WERI-Rb-1 (cell line): ENCODE measurements around the gene CLMP.
A peak's percentile ranks its signal among the peaks of the same experiment; 100 is the strongest.

Experiments
- DNase-seq: peaks from one replicate; pipeline ENCODE4 v3.0.0-alpha.2; 2020
- H3K27ac ChIP-seq: fragments of 250-450 bp; sonication (Bioruptor Pico); 2 replicates; pipeline ENCODE4 v1.5.1; 2020; ENCODE audit warnings: mild to moderate bottlenecking, moderate library complexity
- H3K27me3 ChIP-seq: fragments of 250-450 bp; sonication (Bioruptor Pico); 2 replicates; pipeline ENCODE4 v1.5.1; 2021; ENCODE audit warnings: mild to moderate bottlenecking, low read depth, moderate library complexity; ENCODE audit not compliant: insufficient read depth, severe bottlenecking
- H3K36me3 ChIP-seq: fragments of 250-450 bp; sonication (Bioruptor Pico); 2 replicates; pipeline ENCODE4 v1.5.1; 2020; ENCODE audit warnings: mild to moderate bottlenecking, moderate library complexity
- H3K4me3 ChIP-seq: 2 replicates; pipeline ENCODE4 v1.5.1; 2011; ENCODE audit warnings: low read depth, mild to moderate bottlenecking, control low read depth, low read length
- H3K9me3 ChIP-seq: fragments of 250-450 bp; sonication (Bioruptor Pico); 2 replicates; pipeline ENCODE4 v1.5.1; 2021; ENCODE audit warnings: mild to moderate bottlenecking, moderate library complexity; ENCODE audit not compliant: severe bottlenecking
- CTCF ChIP-seq: IDR thresholded peaks from 2 replicates; pipeline ENCODE4 v1.5.1; 2011; ENCODE audit warnings: low read depth, mild to moderate bottlenecking, control low read depth, inconsistent platforms, low read length

CLMP gene

GRCh38 chr11:123231256-123231655 lies 36.2 kb upstream of the CLMP start:
- no peak for TF ChIP-seq CTCF
- H3K4me3 ChIP-seq, result no peak overlapping the region

DNA sequence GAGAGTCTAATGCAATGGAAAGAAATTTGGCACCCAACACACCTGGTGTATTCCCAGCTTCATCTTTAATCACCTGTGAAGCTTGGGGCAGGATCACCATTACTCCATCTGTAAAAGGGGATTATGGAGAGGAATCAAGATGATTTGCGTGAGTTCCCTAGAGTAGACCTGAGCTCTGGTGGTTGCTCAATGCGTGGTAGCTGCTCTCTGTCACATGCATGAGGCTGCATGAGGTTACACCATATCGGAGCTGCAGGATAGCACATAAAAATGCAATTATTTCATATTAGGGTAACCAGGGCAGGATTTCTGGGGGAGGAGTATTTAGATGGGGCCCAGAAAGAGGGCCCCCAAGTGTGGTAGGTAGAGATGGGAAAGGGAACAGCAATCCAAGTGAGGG lies 35.3 kb upstream of the CLMP start:
- TF ChIP-seq CTCF, result no peak
- H3K27ac ChIP-seq, result no peak overlapping the region
- no peaks in the 10 kb centered on the region for H3K27me3 ChIP-seq
- H3K9me3 ChIP-seq, result no peaks in the 10 kb centered on the region
- no peak overlapping the region for H3K4me3 ChIP-seq
- no peak for DNase-seq
- H3K36me3 ChIP-seq, result no peaks in the 10 kb centered on the region

More at GRCh38 chr11:123231256-123231655, 36.2 kb upstream of the CLMP start:
- Histone ChIP-seq H3K9me3 (no peaks in the 10 kb centered on the region), H3K27me3 (no peaks in the 10 kb centered on the region), H3K27ac (no peak overlapping the region), H3K36me3 (no peaks in the 10 kb centered on the region)
- DNase-seq, result no peak

DNA sequence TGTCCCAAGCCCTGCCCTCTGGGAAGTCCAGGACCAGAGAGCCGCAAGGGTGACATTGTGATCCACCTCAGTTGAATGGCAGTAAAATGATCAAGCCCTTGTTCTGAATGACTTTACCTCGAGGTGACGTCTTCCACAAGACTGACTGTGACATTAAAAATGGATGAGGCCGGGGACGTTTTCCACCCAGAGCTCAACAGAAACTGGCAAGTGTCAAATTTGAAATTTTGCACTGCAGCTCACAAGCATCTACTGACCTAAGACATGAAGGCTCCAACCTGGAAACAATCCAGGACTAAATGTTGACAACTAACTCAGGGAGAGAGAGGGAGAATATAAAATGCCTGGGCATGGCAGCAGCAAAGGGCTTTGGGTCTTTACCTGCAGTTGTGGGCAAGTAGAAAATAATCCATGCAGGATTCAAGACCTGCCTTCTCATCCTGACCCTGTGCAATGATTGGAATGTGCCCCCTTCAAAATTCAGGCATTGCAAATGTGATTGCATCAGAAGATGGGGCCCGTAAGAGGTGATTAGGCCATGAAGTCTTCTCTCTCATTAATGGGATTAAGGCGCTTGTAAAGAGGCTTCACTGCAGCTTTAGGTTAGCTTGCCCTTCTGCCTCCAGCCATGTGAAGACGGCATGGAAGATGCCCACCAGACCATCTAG lies 33.6 kb upstream of the CLMP start:
- no peak for TF ChIP-seq CTCF
- H3K36me3 ChIP-seq, result no peaks in the 10 kb centered on the region
- peak; percentile 31 for DNase-seq

DNA sequence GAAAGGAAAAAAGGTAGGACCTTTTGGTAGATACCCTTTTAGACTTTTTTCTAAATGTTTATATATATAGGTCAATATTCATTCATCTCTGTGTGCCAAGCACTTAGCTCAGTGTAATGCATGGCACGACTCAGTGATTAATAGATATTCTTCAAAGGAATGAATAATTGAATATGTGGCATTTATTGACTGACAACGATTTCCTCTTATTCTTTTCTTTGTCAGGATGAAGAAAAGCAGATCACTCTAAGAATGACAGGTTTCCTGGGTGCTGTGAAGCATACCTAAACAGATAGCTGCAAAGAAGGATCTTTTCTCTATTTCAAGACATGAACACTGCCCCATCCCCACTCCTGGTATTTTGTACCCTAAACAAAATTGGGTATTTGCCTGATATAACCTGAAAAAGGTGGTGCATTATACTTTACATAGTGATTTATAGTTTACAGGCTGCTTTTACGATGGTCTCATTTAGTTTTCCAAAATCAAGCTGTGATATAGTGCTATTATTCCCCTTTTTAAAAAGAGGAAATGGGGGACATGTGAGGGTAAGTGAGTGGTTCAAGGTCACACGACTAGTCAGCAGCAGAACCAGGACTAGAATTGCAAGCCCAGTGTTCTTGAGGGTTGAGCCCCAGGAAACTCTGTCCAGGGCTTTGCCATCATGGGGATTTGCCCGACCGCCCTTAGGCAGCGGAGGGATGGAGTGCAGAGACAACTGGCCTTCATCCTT lies 32.9 kb upstream of the CLMP start:
- no peak for TF ChIP-seq CTCF
- no peak overlapping the region for H3K27ac ChIP-seq

More for the DNA sequence above, 33.6 kb upstream of the CLMP start:
- H3K4me3 ChIP-seq, result no peak overlapping the region
- H3K9me3 ChIP-seq, result no peaks in the 10 kb centered on the region
- no peaks in the 10 kb centered on the region for H3K27me3 ChIP-seq
- H3K27ac ChIP-seq, result no peak overlapping the region

DNA sequence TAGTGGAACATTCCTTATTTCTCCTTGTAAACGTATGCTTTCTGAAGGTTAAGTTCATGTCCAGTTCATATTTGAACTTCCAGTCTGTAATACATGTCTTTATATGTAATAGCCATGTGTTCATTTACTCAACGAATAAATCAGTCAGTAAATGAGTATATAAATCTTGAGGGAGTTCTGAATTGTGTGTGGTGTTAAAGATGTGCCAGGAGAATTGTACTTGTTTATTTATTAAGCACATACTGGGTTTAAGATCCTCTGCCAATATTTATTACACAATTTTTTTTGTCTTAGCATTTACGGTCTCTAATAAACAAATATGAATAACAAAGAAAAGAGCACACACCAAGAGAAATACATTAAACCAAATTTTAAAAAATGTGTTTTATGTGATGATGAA lies 26.5 kb upstream of the CLMP start:
- Histone ChIP-seq H3K9me3 (peaks cover 6% of the 10 kb centered on the region), H3K27ac (no peak overlapping the region), H3K4me3 (no peak overlapping the region), H3K36me3 (no peaks in the 10 kb centered on the region), H3K27me3 (no peaks in the 10 kb centered on the region)
- DNase-seq, result no peak
- TF ChIP-seq CTCF, result no peak

More for the DNA sequence above, 32.9 kb upstream of the CLMP start:
- H3K9me3 ChIP-seq, result no peaks in the 10 kb centered on the region
- H3K27me3 ChIP-seq, result no peaks in the 10 kb centered on the region
- H3K4me3 ChIP-seq, result no peak overlapping the region
- H3K36me3 ChIP-seq, result no peaks in the 10 kb centered on the region
- no peak for DNase-seq
